Measurements from ENCODE around the gene ENO4. TPM values are rescaled to one million over a fixed set of nuclear protein-coding genes. Genes with fewer than 3 reads are reported as not detected.

Gene ENO4
- total RNA-seq, 4 donors from 2014 or later: 0.21 to 1.2 (median 0.39) TPM; not detected in 1

GRCh38 chr10:116909307-116909706 is 60.0 kb downstream of the ENO4 start:
- 79 to 85% methylated on average over 1 of the region's 1 CpG for WGBS, 2 donors
- DNase-seq (ENCODE audit: low spot score in 2 of 2): no peak
- H3K27me3 ChIP-seq: no peaks in the 10 kb centered on the region
- TF ChIP-seq POLR2A (IDR thresholded peaks at IDR 0.05) (no peak), EP300 (IDR thresholded peaks at IDR 0.05) (no peak)
- TF ChIP-seq, protein P1, sequence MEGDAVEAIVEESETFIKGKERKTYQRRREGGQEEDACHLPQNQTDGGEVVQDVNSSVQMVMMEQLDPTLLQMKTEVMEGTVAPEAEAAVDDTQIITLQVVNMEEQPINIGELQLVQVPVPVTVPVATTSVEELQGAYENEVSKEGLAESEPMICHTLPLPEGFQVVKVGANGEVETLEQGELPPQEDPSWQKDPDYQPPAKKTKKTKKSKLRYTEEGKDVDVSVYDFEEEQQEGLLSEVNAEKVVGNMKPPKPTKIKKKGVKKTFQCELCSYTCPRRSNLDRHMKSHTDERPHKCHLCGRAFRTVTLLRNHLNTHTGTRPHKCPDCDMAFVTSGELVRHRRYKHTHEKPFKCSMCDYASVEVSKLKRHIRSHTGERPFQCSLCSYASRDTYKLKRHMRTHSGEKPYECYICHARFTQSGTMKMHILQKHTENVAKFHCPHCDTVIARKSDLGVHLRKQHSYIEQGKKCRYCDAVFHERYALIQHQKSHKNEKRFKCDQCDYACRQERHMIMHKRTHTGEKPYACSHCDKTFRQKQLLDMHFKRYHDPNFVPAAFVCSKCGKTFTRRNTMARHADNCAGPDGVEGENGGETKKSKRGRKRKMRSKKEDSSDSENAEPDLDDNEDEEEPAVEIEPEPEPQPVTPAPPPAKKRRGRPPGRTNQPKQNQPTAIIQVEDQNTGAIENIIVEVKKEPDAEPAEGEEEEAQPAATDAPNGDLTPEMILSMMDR (IDR thresholded peaks at IDR 0.05): no peak
- no peak overlapping the region for H3K27ac ChIP-seq
- H3K9me3 ChIP-seq: no peaks in the 10 kb centered on the region
- H3K4me3 ChIP-seq: no peak overlapping the region
- H3K36me3 ChIP-seq: peaks cover 0 to 6% (median 0%) of the 10 kb centered on the region in 3 donors
- H3K4me1 ChIP-seq: no peaks in the 10 kb centered on the region

GRCh38 chr10:116910910-116911309 is 61.6 kb downstream of the ENO4 start:
- no peaks in the 10 kb centered on the region for H3K27me3 ChIP-seq
- 67 to 75% methylated on average over 3 of the region's 3 CpGs for WGBS, 2 donors
- H3K4me1 ChIP-seq: no peaks in the 10 kb centered on the region
- TF ChIP-seq POLR2A (IDR thresholded peaks at IDR 0.05): no peak
- no peak for TF ChIP-seq EP300 (IDR thresholded peaks at IDR 0.05)
- TF ChIP-seq, protein P1 (IDR thresholded peaks at IDR 0.05): no peak
- no peak overlapping the region for H3K27ac ChIP-seq
- no peak overlapping the region for H3K4me3 ChIP-seq
- peaks cover 0 to 6% (median 0%) of the 10 kb centered on the region in 3 donors for H3K36me3 ChIP-seq
- no peak for DNase-seq (ENCODE audit: low spot score in 2 of 2)
- H3K9me3 ChIP-seq: no peaks in the 10 kb centered on the region

- DNase-seq (ENCODE audit: low spot score in 2 of 2): no peak
- Histone ChIP-seq H3K4me1 (no peaks in the 10 kb centered on the region), H3K9me3 (no peaks in the 10 kb centered on the region), H3K36me3 (peaks cover 0 to 6% (median 0%) of the 10 kb centered on the region in 3 donors), H3K27ac (no peak overlapping the region), H3K4me3 (no peak overlapping the region), H3K27me3 (no peaks in the 10 kb centered on the region)
- WGBS, 2 donors: 55 to 57% methylated on average over 1 of the region's 1 CpG
- no peak for TF ChIP-seq POLR2A (IDR thresholded peaks at IDR 0.05)
These were observed 62.9 kb downstream of the ENO4 start for GRCh38 chr10:116912162-116912561.

- Histone ChIP-seq H3K36me3 (peaks cover 0 to 6% (median 0%) of the 10 kb centered on the region in 3 donors), H3K27me3 (no peaks in the 10 kb centered on the region), H3K4me1 (no peaks in the 10 kb centered on the region), H3K9me3 (no peaks in the 10 kb centered on the region), H3K4me3 (no peak overlapping the region), H3K27ac (no peak overlapping the region)
- no peak for DNase-seq (ENCODE audit: low spot score in 2 of 2)
- TF ChIP-seq, protein P1 (IDR thresholded peaks at IDR 0.05): no peak
- TF ChIP-seq POLR2A (IDR thresholded peaks at IDR 0.05): no peak
- no peak for TF ChIP-seq EP300 (IDR thresholded peaks at IDR 0.05)
- 89 to 91% methylated on average over 1 of the region's 1 CpG for WGBS, 2 donors
These were observed 64.4 kb downstream of the ENO4 start for GRCh38 chr10:116913695-116914094.

- Histone ChIP-seq H3K4me3 (no peak overlapping the region), H3K27ac (no peak overlapping the region), H3K36me3 (peaks cover 0 to 11% (median 0%) of the 10 kb centered on the region in 3 donors), H3K4me1 (no peaks in the 10 kb centered on the region), H3K9me3 (no peaks in the 10 kb centered on the region), H3K27me3 (no peaks in the 10 kb centered on the region)
- no peak for DNase-seq (ENCODE audit: low spot score in 2 of 2)
- 67 to 79% methylated on average over 2 of the region's 2 CpGs for WGBS, 2 donors
- TF ChIP-seq EP300 (IDR thresholded peaks at IDR 0.05) (no peak), POLR2A (IDR thresholded peaks at IDR 0.05) (no peak)
- TF ChIP-seq, protein P1 (IDR thresholded peaks at IDR 0.05): no peak
These were observed 66.0 kb downstream of the ENO4 start for GRCh38 chr10:116915340-116915739.

DNA sequence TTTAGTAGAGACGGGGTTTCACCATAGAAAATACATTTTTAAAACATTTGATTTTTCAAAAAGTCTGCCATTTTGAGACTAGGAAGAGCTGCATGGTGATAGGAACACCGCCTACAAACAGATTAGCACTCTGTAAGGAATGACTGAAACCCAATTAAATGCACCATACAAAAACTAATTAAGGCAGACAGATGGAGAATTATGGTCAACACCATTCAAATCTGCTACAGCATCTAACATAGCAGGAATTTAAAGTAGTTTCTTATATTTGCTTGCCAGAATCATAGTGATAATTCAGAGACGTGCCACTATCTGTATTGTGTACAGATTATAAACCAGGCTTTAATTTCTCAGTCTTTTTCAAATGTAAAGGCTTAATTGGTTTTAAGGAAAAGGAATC is 68.2 kb downstream of the ENO4 start:
- no peaks in the 10 kb centered on the region for H3K9me3 ChIP-seq
- H3K4me1 ChIP-seq: no peaks in the 10 kb centered on the region
- no peaks in the 10 kb centered on the region for H3K27me3 ChIP-seq
- no peak overlapping the region for H3K27ac ChIP-seq
- no peak overlapping the region for H3K4me3 ChIP-seq
- peaks cover 0 to 15% (median 0%) of the 10 kb centered on the region in 3 donors for H3K36me3 ChIP-seq
- TF ChIP-seq POLR2A (IDR thresholded peaks at IDR 0.05): no peak
- TF ChIP-seq, protein P1 (IDR thresholded peaks at IDR 0.05): no peak
- no peak for TF ChIP-seq EP300 (IDR thresholded peaks at IDR 0.05)
- no peak for DNase-seq (ENCODE audit: low spot score in 2 of 2)
- WGBS, 2 donors: 91 to 95% methylated on average over 3 of the region's 3 CpGs
